Kidney epithelial cell (primary cell): ENCODE measurements around the gene LCN9. TPM values are rescaled to one million over a fixed set of nuclear protein-coding genes. Genes with fewer than 3 reads are reported as not detected.

Experiments
- DNase-seq: peaks from one replicate; pipeline ENCODE4 v3.0.0-alpha.2; 2010; ENCODE audit warnings: low read depth
- H3K27me3 ChIP-seq: 2 replicates; pipeline ENCODE4 v1.6.0; 2011; ENCODE audit warnings: low read length; ENCODE audit not compliant: control insufficient read depth, insufficient read depth
- H3K36me3 ChIP-seq: 2 replicates; pipeline ENCODE4 v1.5.1; 2011; ENCODE audit warnings: low read length; ENCODE audit not compliant: control insufficient read depth, insufficient read depth
- H3K4me3 ChIP-seq: 2 replicates; pipeline ENCODE4 v1.5.1; 2011; ENCODE audit warnings: low read depth, mild to moderate bottlenecking, control low read depth, low read length
- CTCF ChIP-seq: IDR thresholded peaks from 2 replicates; pipeline ENCODE4 v1.5.1; 2011; ENCODE audit warnings: mild to moderate bottlenecking, moderate library complexity, low read length, control low read depth, inconsistent platforms; ENCODE audit not compliant: insufficient read depth, poor library complexity, severe bottlenecking
- total RNA-seq: library from RNA; depleted of rRNA; stranded (reverse); fragments of >200 nt; gene quantifications from 2 replicates; pipeline ENCODE4 v1.2.3, GENCODE V29; 2015

Gene LCN9
- total RNA-seq, 1 donor from 2014 or later: not detected

- no peak overlapping the region for H3K4me3 ChIP-seq
- no peak for DNase-seq
- no peaks in the 10 kb centered on the region for H3K36me3 ChIP-seq
- H3K27me3 ChIP-seq: no peaks in the 10 kb centered on the region
- TF ChIP-seq CTCF: no peak
Observed at GRCh38 chr9:135684691-135685090, 21.6 kb downstream of the LCN9 start.

- DNase-seq: no peak
- Histone ChIP-seq H3K36me3 (no peaks in the 10 kb centered on the region), H3K27me3 (no peaks in the 10 kb centered on the region), H3K4me3 (no peak overlapping the region)
- TF ChIP-seq CTCF: no peak
Observed at GRCh38 chr9:135687216-135687615, 24.1 kb downstream of the LCN9 start.

GRCh38 chr9:135689011-135689410, 25.9 kb downstream of the LCN9 start:
- TF ChIP-seq CTCF: no peak
- Histone ChIP-seq H3K4me3 (no peak overlapping the region), H3K36me3 (no peaks in the 10 kb centered on the region), H3K27me3 (peaks cover 4% of the 10 kb centered on the region)
- no peak for DNase-seq

GRCh38 chr9:135690836-135691570, 27.9 kb downstream of the LCN9 start:
- TF ChIP-seq CTCF: no peak
- Histone ChIP-seq H3K4me3 (no peak overlapping the region), H3K27me3 (peaks cover 8% of the 10 kb centered on the region), H3K36me3 (no peaks in the 10 kb centered on the region)
- DNase-seq: no peak

GRCh38 chr9:135692410-135692809, 29.3 kb downstream of the LCN9 start:
- no peaks in the 10 kb centered on the region for H3K36me3 ChIP-seq
- no peak for DNase-seq
- peaks cover 8% of the 10 kb centered on the region for H3K27me3 ChIP-seq
- TF ChIP-seq CTCF: no peak
- H3K4me3 ChIP-seq: no peak overlapping the region

GRCh38 chr9:135693265-135693664, 30.2 kb downstream of the LCN9 start:
- Histone ChIP-seq H3K27me3 (peaks cover 8% of the 10 kb centered on the region), H3K36me3 (no peaks in the 10 kb centered on the region), H3K4me3 (no peak overlapping the region)
- TF ChIP-seq CTCF: no peak
- DNase-seq: no peak
